ENCODE data around the gene RALGAPA2. TPM values are rescaled to one million over a fixed set of nuclear protein-coding genes. Genes with fewer than 3 reads are reported as not detected.

Gene RALGAPA2
- total and polyA plus RNA-seq, 2 experiments from 2014 or later = 13.1 to 43.4 TPM

DNA sequence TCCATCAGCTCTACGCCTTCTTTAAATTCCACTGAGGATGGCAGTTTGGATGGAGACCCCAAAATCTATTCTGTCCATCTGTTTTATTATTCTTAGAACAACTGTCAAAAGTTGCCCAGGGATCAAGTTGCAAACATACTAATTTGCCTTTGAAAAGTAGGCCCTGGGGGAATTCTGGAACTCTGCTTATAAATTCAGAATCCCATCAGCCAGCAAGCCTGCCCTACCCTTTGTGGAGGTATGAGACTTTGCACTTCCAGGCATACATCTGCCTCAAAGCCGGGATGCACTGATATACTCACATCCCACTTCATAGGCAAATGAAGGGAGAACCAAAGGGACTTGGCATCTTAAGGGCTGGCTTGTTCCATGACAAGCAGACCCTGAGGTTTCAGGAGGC lies 250.9 kb downstream of the RALGAPA2 start:
- H3K9me2 ChIP-seq (ENCODE audit: insufficient read depth) = no peaks in the 10 kb centered on the region
- no peak overlapping the region for H3K27ac ChIP-seq (ENCODE audit: low read depth)
- no peaks in the 10 kb centered on the region for H3K36me3 ChIP-seq (ENCODE audit: insufficient read depth)
- peak overlapping the region; percentile 25; the same call in 1 of the 2 replicates for H3K27ac Mint-ChIP-seq
- no peaks in the 10 kb centered on the region for H4K20me1 ChIP-seq (replicated peaks; ENCODE audit: insufficient read depth)
- peak overlapping the region; percentile 28; the same call in 1 of the 2 replicates for H3K4me2 ChIP-seq
- no peak for TF ChIP-seq STAT1 (IDR thresholded peaks at IDR 0.05; ENCODE audit: unreplicated experiment)
- TF ChIP-seq NANOG (IDR thresholded peaks at IDR 0.05; ENCODE audit: borderline replicate concordance) = no peak
- no peak for TF ChIP-seq JUNB (IDR thresholded peaks at IDR 0.05; ENCODE audit: unreplicated experiment)
- TF ChIP-seq ZNF331 (CRISPR knock-in tag; IDR thresholded peaks at IDR 0.05; ENCODE audit: low read depth) = no peak
- TF ChIP-seq EZH2phosphoT487 (IDR thresholded peaks at IDR 0.05; ENCODE audit: unreplicated experiment) = no peak
- TF ChIP-seq ETS1 (IDR thresholded peaks at IDR 0.05) = no peak
- no peak for TF ChIP-seq CREB1 (CRISPR knock-in tag; IDR thresholded peaks at IDR 0.05; ENCODE audit: low read depth)
- H3K4me1 Mint-ChIP-seq = peaks cover 52% of the 10 kb centered on the region
- no peaks in the 10 kb centered on the region for H3K27me3 ChIP-seq (ENCODE audit: insufficient read depth)
- H3K79me2 ChIP-seq (replicated peaks; ENCODE audit: insufficient read depth) = no peaks in the 10 kb centered on the region
- H3K4me3 ChIP-seq = no peak overlapping the region
- peaks cover 46% of the 10 kb centered on the region for H3K4me1 ChIP-seq (ENCODE audit: insufficient read depth)
- peaks cover 4% of the 10 kb centered on the region; the same call in 1 of the 2 replicates for H3F3A ChIP-seq (replicated peaks; ENCODE audit: low read depth)
- DNase-seq (ENCODE audit: low spot score) = peak; percentile 17
- no peaks in the 10 kb centered on the region for H3K27me3 Mint-ChIP-seq (ENCODE audit: insufficient read depth, low read depth, poor library complexity)
- peak; percentile 10; the same call in 2 of the 3 replicates for ATAC-seq
- peak overlapping the region; percentile 24; the same call in 1 of the 3 replicates for H3K4me3 Mint-ChIP-seq
- H3K36me3 Mint-ChIP-seq (ENCODE audit: low read depth) = no peaks in the 10 kb centered on the region; the same call in 2 of the 3 replicates
- no peak overlapping the region for H2AFZ ChIP-seq
- no peaks in the 10 kb centered on the region for H3K9me3 Mint-ChIP-seq

- ATAC-seq (no peak), DNase-seq (ENCODE audit: low spot score) (no peak)
- Histone ChIP-seq H4K20me1 (replicated peaks; ENCODE audit: insufficient read depth) (no peaks in the 10 kb centered on the region), H3K9me2 (ENCODE audit: insufficient read depth) (no peaks in the 10 kb centered on the region), H2AFZ (no peak overlapping the region), H3K27ac (ENCODE audit: low read depth) (no peak overlapping the region), H3K27me3 (ENCODE audit: insufficient read depth) (no peaks in the 10 kb centered on the region), H3K36me3 (ENCODE audit: insufficient read depth) (no peaks in the 10 kb centered on the region), H3K79me2 (replicated peaks; ENCODE audit: insufficient read depth) (no peaks in the 10 kb centered on the region), H3F3A (replicated peaks; ENCODE audit: low read depth) (peaks cover 4% of the 10 kb centered on the region; the same call in 1 of the 2 replicates), H3K4me3 (no peak overlapping the region), H3K4me2 (no peak overlapping the region), H3K4me1 (ENCODE audit: insufficient read depth) (peaks cover 40% of the 10 kb centered on the region)
- H3K36me3 Mint-ChIP-seq (ENCODE audit: low read depth) = no peaks in the 10 kb centered on the region
- no peak overlapping the region for H3K4me3 Mint-ChIP-seq
- H3K27ac Mint-ChIP-seq = peak overlapping the region; percentile 72; the same call in 1 of the 2 replicates
- H3K4me1 Mint-ChIP-seq = peaks cover 41% of the 10 kb centered on the region
- H3K9me3 Mint-ChIP-seq = no peaks in the 10 kb centered on the region
- no peaks in the 10 kb centered on the region for H3K27me3 Mint-ChIP-seq (ENCODE audit: insufficient read depth, low read depth, poor library complexity)
- TF ChIP-seq ETS1 (IDR thresholded peaks at IDR 0.05) (no peak), EZH2phosphoT487 (IDR thresholded peaks at IDR 0.05; ENCODE audit: unreplicated experiment) (no peak), NANOG (IDR thresholded peaks at IDR 0.05; ENCODE audit: borderline replicate concordance) (no peak), ZNF114 (CRISPR knock-in tag; IDR thresholded peaks at IDR 0.05) (no peak), CTCF (conservative IDR thresholded peaks at IDR 0.05; ENCODE audit: low read depth in 2 of 2) (no peak), STAT1 (IDR thresholded peaks at IDR 0.05; ENCODE audit: unreplicated experiment) (no peak)
- TF ChIP-seq, protein P1, sequence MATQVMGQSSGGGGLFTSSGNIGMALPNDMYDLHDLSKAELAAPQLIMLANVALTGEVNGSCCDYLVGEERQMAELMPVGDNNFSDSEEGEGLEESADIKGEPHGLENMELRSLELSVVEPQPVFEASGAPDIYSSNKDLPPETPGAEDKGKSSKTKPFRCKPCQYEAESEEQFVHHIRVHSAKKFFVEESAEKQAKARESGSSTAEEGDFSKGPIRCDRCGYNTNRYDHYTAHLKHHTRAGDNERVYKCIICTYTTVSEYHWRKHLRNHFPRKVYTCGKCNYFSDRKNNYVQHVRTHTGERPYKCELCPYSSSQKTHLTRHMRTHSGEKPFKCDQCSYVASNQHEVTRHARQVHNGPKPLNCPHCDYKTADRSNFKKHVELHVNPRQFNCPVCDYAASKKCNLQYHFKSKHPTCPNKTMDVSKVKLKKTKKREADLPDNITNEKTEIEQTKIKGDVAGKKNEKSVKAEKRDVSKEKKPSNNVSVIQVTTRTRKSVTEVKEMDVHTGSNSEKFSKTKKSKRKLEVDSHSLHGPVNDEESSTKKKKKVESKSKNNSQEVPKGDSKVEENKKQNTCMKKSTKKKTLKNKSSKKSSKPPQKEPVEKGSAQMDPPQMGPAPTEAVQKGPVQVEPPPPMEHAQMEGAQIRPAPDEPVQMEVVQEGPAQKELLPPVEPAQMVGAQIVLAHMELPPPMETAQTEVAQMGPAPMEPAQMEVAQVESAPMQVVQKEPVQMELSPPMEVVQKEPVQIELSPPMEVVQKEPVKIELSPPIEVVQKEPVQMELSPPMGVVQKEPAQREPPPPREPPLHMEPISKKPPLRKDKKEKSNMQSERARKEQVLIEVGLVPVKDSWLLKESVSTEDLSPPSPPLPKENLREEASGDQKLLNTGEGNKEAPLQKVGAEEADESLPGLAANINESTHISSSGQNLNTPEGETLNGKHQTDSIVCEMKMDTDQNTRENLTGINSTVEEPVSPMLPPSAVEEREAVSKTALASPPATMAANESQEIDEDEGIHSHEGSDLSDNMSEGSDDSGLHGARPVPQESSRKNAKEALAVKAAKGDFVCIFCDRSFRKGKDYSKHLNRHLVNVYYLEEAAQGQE (IDR thresholded peaks at IDR 0.05; ENCODE audit: unreplicated experiment) = no peak
Measured at GRCh38 chr20:20459726-20460125, 252.7 kb downstream of the RALGAPA2 start.
